Activated naive CD4-positive, alpha-beta T cell treated with anti-CD3 and anti-CD28 coated beads for 36 hours (primary cell): Measurements from ENCODE around the gene MAT2A. TPM values are rescaled to one million over a fixed set of nuclear protein-coding genes. Genes with fewer than 3 reads are reported as not detected.

Source experiments
- CTCF ChIA-PET: fragments of 350-600 bp; sonication (Branson Sonifier 250); formaldehyde crosslinking; loops from one replicate; lab custom pipeline; 2021; ENCODE audit warnings: antibody characterized with exemption; lab: Charles Lee
- DNase-seq: peaks from one replicate; pipeline ENCODE4 v3.0.0-alpha.2; 2020
- H3K27ac Mint-ChIP-seq: one replicate; pipeline ENCODE4 v1.8.0; 2021; ENCODE audit warnings: mild to moderate bottlenecking, mixed read lengths
- H3K27me3 Mint-ChIP-seq: one replicate; pipeline ENCODE4 v1.8.0; 2021; ENCODE audit warnings: low read depth, mixed read lengths
- H3K36me3 Mint-ChIP-seq: one replicate; pipeline ENCODE4 v1.8.0; 2021; ENCODE audit warnings: low read depth, mixed read lengths
- H3K4me1 Mint-ChIP-seq: one replicate; pipeline ENCODE4 v1.8.0; 2021; ENCODE audit warnings: low read depth, mixed read lengths
- H3K4me3 Mint-ChIP-seq: one replicate; pipeline ENCODE4 v1.8.0; 2021; ENCODE audit warnings: mild to moderate bottlenecking, moderate library complexity, mixed read lengths
- H3K9me3 Mint-ChIP-seq: one replicate; pipeline ENCODE4 v1.8.0; 2021; ENCODE audit warnings: mixed read lengths
- intact Hi-C: fragments of 100-400 bp; cut with micrococcal nuclease; formaldehyde crosslinking; loops from one replicate; pipeline ENCODE4 v1.15.1; 2023
- total RNA-seq, 2 experiments: library from RNA; stranded (reverse); gene quantifications; one replicate each; pipeline ENCODE4 v1.2.3, GENCODE V29; 2021

MAT2A gene
- total RNA-seq = 100 to 1,000 TPM; 221 to 228 TPM

DNA sequence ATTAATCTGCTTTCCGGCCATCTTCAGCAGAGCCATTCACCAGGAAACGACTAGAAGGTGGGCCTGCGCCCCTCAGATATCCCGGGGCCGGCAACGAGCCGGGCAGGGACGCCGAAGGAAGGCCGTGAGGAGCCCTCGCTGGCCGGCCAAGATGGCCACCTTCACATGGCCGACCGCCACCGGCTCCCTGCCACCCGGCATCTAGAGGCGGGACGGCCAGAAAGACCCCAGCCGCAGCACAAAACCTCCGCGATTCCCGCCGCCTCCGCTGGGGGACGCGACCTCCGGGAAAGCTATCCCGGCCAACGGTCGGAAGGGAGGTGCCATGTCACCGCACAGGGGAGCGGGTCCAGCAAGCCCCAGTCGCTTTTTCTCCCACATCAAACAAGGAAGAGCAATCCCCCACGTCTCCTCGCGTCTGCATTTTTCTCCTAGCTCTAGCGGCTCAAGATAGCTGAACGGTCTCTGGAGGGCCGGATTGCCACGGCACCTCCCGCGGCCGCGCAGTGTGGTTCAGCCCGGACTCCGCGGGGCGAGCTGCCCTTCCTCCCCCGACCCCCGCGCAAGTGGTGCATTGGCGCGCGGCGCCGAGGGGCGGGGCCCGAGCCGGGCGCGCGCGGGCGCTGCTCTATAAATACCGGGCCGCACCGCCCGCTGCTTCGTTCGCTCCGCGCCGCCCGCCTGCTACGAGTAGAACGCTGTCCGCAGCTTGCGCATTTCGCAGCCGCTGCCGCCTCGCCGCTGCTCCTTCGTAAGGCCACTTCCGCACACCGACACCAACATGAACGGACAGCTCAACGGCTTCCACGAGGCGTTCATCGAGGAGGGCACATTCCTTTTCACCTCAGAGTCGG is at the start of gene MAT2A:
Gene MAT2A, plus strand, starts transcription at position 662 of the 854 bp plus-strand sequence. Its CDS starts 120 bp downstream, at position 782.
- peaks cover 47% of the 10 kb centered on the region for H3K36me3 Mint-ChIP-seq
- CTCF ChIA-PET = interaction anchor here (0.5 to 11.3 kb wide), 8 partner anchors 9 to 119 kb away, joined by 3 to 111 read pairs (median 5); partner anchors contain the start of gene SH2D6
- DNase-seq = peak; percentile 94
- peaks cover 36% of the 10 kb centered on the region for H3K4me1 Mint-ChIP-seq
- H3K27me3 Mint-ChIP-seq = no peaks in the 10 kb centered on the region
- intact Hi-C loops = loop anchor here (1.0 to 5.0 kb wide), 9 partner anchors 23 to 569 kb away; partner anchors contain the start of genes ELMOD3, GGCX, POLR1A and PTCD3
- H3K4me3 Mint-ChIP-seq = peak within 1 kb of the TSS; percentile 91
- H3K27ac Mint-ChIP-seq = peak within 1 kb of the TSS; percentile 99
- H3K9me3 Mint-ChIP-seq = no peaks in the 10 kb centered on the region

DNA sequence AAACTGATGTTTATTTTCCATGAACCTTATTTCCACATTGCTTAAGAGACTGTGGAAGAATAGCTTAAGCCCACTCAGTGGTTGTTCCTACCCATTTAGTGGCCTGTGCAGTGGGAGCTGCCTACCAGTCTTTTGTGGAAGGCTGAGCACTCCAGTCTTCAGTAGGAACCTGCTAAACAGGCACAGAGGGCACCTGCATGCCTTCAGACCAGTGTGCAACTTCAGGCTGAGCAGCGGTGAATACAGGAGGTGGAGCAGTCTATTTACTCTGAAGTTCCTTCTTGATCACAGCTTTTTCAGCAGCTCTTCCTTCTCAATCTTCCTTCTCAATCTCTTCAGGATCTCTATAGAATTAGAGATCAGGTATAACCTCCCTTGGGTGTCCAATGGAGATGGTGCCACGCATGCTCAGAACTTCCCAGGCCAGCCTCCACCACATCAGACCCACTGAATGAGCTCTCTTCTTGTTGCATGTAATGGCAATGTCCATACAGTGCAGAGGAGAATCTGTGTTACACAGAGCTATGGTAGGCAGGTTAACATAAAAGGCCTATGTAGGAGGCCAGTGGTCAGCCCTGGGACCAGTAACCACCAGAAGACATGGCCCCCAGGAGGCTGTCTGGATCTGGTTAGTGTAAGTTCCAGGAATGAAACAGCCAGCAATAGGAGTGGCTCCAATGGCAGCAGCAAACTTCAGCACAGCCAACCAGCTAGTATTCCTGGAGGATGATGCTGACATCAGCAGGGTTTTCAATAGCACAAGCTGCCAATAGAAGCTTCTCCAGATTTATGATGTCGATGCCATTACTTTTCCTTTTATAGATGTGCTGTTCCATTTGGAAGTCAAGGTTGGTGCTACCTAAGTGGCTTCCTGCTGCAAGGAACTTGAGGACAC is 47.9 kb upstream of the MAT2A start:
- H3K27ac Mint-ChIP-seq = no peak overlapping the region
- no peaks in the 10 kb centered on the region for H3K27me3 Mint-ChIP-seq
- peaks cover 5% of the 10 kb centered on the region for H3K9me3 Mint-ChIP-seq
- H3K4me3 Mint-ChIP-seq = no peak overlapping the region
- H3K4me1 Mint-ChIP-seq = no peaks in the 10 kb centered on the region
- intact Hi-C loops = no loop called here
- no peak for DNase-seq
- no peaks in the 10 kb centered on the region for H3K36me3 Mint-ChIP-seq
- CTCF ChIA-PET = interaction anchor here (1.0 kb wide), 1 partner anchor 191 kb away, joined by 3 read pairs; no protein-coding TSS in a partner anchor

GRCh38 chr2:85496436-85496835 is 42.5 kb upstream of the MAT2A start:
- intact Hi-C loops = no loop called here
- no peak overlapping the region for H3K4me3 Mint-ChIP-seq
- no peaks in the 10 kb centered on the region for H3K9me3 Mint-ChIP-seq
- H3K27ac Mint-ChIP-seq = no peak overlapping the region
- H3K4me1 Mint-ChIP-seq = no peaks in the 10 kb centered on the region
- DNase-seq = no peak
- no peaks in the 10 kb centered on the region for H3K36me3 Mint-ChIP-seq
- CTCF ChIA-PET = interaction anchor here (0.9 kb wide), 1 partner anchor 211 kb away, joined by 3 read pairs; no protein-coding TSS in a partner anchor
- H3K27me3 Mint-ChIP-seq = no peaks in the 10 kb centered on the region

GRCh38 chr2:85497944-85498630 is 40.9 kb upstream of the MAT2A start:
- H3K9me3 Mint-ChIP-seq = no peaks in the 10 kb centered on the region

GRCh38 chr2:85501248-85501647 is 37.7 kb upstream of the MAT2A start:
- H3K4me1 Mint-ChIP-seq = no peaks in the 10 kb centered on the region
- H3K4me3 Mint-ChIP-seq = no peak overlapping the region
- no peak for DNase-seq
- H3K9me3 Mint-ChIP-seq = no peaks in the 10 kb centered on the region
- H3K27ac Mint-ChIP-seq = no peak overlapping the region
- H3K27me3 Mint-ChIP-seq = no peaks in the 10 kb centered on the region
- no peaks in the 10 kb centered on the region for H3K36me3 Mint-ChIP-seq
- CTCF ChIA-PET = no interaction called here
- intact Hi-C loops = no loop called here

More at GRCh38 chr2:85497944-85498630, 40.9 kb upstream of the MAT2A start:
- no peak overlapping the region for H3K4me3 Mint-ChIP-seq
- DNase-seq = no peak
- no peak overlapping the region for H3K27ac Mint-ChIP-seq
- CTCF ChIA-PET = interaction anchor here (0.7 kb wide), 1 partner anchor 77 kb away, joined by 4 read pairs; no protein-coding TSS in a partner anchor
- no peaks in the 10 kb centered on the region for H3K4me1 Mint-ChIP-seq
- H3K27me3 Mint-ChIP-seq = no peaks in the 10 kb centered on the region
- intact Hi-C loops = no loop called here
- H3K36me3 Mint-ChIP-seq = no peaks in the 10 kb centered on the region

DNA sequence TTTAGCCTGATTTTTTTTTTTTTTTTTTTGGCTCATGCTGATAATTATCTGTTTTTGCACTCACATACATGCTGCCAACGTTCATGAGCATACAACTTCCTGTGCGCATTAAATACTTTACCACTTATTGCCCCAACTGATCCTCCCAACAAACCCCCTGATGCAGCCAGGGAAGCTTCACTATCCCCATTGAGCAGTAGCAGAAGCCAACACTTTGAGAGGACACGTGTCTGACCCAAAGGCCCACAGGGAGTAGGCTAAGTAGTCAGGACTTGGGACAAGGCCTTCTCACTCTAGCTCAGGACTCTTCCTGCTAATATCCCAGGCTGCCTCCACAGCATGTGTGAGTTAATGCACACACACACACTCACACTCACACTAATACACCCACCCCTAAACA is 36.2 kb upstream of the MAT2A start:
- no peak overlapping the region for H3K27ac Mint-ChIP-seq
- intact Hi-C loops = no loop called here
- CTCF ChIA-PET = interaction anchor here (2.4 kb wide), 1 partner anchor 83 kb away, joined by 8 read pairs; no protein-coding TSS in a partner anchor
- H3K27me3 Mint-ChIP-seq = no peaks in the 10 kb centered on the region
- H3K4me3 Mint-ChIP-seq = no peak overlapping the region
- H3K4me1 Mint-ChIP-seq = no peaks in the 10 kb centered on the region
- DNase-seq = no peak
- no peaks in the 10 kb centered on the region for H3K9me3 Mint-ChIP-seq
- no peaks in the 10 kb centered on the region for H3K36me3 Mint-ChIP-seq

GRCh38 chr2:85503168-85503850 is 35.7 kb upstream of the MAT2A start:
- intact Hi-C loops = no loop called here
- no peak overlapping the region for H3K4me3 Mint-ChIP-seq

GRCh38 chr2:85503851-85504777 is 34.9 kb upstream of the MAT2A start:
- H3K27me3 Mint-ChIP-seq = no peaks in the 10 kb centered on the region
- intact Hi-C loops = no loop called here
- H3K4me3 Mint-ChIP-seq = no peak overlapping the region
- H3K4me1 Mint-ChIP-seq = no peaks in the 10 kb centered on the region
- H3K27ac Mint-ChIP-seq = no peak overlapping the region
- H3K36me3 Mint-ChIP-seq = no peaks in the 10 kb centered on the region
- CTCF ChIA-PET = interaction anchor here (2.4 kb wide), 1 partner anchor 84 kb away, joined by 8 read pairs; no protein-coding TSS in a partner anchor
- H3K9me3 Mint-ChIP-seq = no peaks in the 10 kb centered on the region
- DNase-seq = no peak

More at GRCh38 chr2:85503168-85503850, 35.7 kb upstream of the MAT2A start:
- DNase-seq = no peak
- Mint-ChIP-seq H3K36me3 (no peaks in the 10 kb centered on the region), H3K4me1 (no peaks in the 10 kb centered on the region), H3K27me3 (no peaks in the 10 kb centered on the region), H3K9me3 (no peaks in the 10 kb centered on the region), H3K27ac (no peak overlapping the region)
- CTCF ChIA-PET = interaction anchor here (2.4 kb wide), 1 partner anchor 83 kb away, joined by 8 read pairs; no protein-coding TSS in a partner anchor

DNA sequence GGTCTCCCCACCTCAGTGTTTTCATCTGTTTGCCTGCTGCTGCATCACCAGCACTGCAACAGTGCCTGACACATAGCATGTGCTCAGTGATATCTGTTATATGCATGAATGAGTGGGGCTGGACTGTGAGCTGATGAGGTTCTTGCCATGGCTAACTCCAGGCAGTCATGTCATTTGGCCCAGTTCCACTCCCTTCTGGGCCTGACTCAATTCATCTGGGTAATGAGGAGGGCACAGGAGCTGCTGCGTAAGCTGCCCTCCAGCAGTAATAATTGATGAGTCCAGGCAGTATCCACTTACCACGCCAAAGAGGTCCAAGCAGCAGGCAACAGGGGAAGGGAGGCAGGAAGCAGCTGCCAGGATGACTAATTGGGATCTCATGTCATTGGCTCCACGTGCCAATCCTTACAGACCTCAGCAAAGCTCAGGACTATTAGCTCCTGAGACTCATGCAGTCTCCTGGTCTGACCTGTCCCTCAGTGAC is 34.1 kb upstream of the MAT2A start:
- Mint-ChIP-seq H3K4me1 (no peaks in the 10 kb centered on the region), H3K27me3 (no peaks in the 10 kb centered on the region), H3K9me3 (no peaks in the 10 kb centered on the region), H3K4me3 (no peak overlapping the region), H3K36me3 (no peaks in the 10 kb centered on the region), H3K27ac (no peak overlapping the region)
- CTCF ChIA-PET = interaction anchor here (0.5 to 2.4 kb wide), 3 partner anchors 11 to 177 kb away, joined by 3 to 8 read pairs (median 3); no protein-coding TSS in a partner anchor
- no peak for DNase-seq
- intact Hi-C loops = no loop called here

- no peaks in the 10 kb centered on the region for H3K36me3 Mint-ChIP-seq
- no peaks in the 10 kb centered on the region for H3K27me3 Mint-ChIP-seq
- CTCF ChIA-PET = interaction anchor here (0.5 to 0.9 kb wide), 3 partner anchors 10 to 176 kb away, joined by 3 read pairs; no protein-coding TSS in a partner anchor
- H3K4me1 Mint-ChIP-seq = no peaks in the 10 kb centered on the region
- H3K27ac Mint-ChIP-seq = no peak overlapping the region
- H3K9me3 Mint-ChIP-seq = no peaks in the 10 kb centered on the region
- intact Hi-C loops = no loop called here
- H3K4me3 Mint-ChIP-seq = no peak overlapping the region
- DNase-seq = no peak
Observed at GRCh38 chr2:85505551-85506238, 33.3 kb upstream of the MAT2A start.
